IgD-negative memory B cell (primary cell): ENCODE results near the gene KRT3. TPM values are rescaled to one million over a fixed set of nuclear protein-coding genes. Genes with fewer than 3 reads are reported as not detected.
A peak's percentile ranks its signal among the peaks of the same experiment; 100 is the strongest.

Experiments
- H3K27ac Mint-ChIP-seq, 3 donors: one replicate each; pipeline ENCODE4 v1.8.0; 2020 to 2022; ENCODE audit warnings: mild to moderate bottlenecking in 3 of 3, mixed read lengths in 3 of 3, moderate library complexity in 1 of 3
- H3K27me3 Mint-ChIP-seq: one replicate; pipeline ENCODE4 v1.8.0; 2021; ENCODE audit warnings: mixed read lengths
- H3K36me3 Mint-ChIP-seq: one replicate; pipeline ENCODE4 v1.8.0; 2020; ENCODE audit warnings: mild to moderate bottlenecking, mixed read lengths
- H3K4me1 Mint-ChIP-seq, 3 donors: one replicate each; pipeline ENCODE4 v1.8.0; 2020 to 2022; ENCODE audit warnings: mixed read lengths in 3 of 3, mild to moderate bottlenecking in 1 of 3
- H3K4me3 Mint-ChIP-seq, 4 donors: one replicate each; pipeline ENCODE4 v1.8.0; 2020 to 2022; ENCODE audit warnings: mild to moderate bottlenecking in 4 of 4, mixed read lengths in 4 of 4, moderate library complexity in 3 of 4
- H3K9me3 Mint-ChIP-seq, 3 donors: one replicate each; pipeline ENCODE4 v1.8.0; 2020 to 2021; ENCODE audit warnings: mixed read lengths in 3 of 3, mild to moderate bottlenecking in 1 of 3
- polyA plus RNA-seq: library from polyadenylated mRNA; unstranded; fragments of 300-500 nt; fragmentation: Illumina TruSeq; gene quantifications from one replicate; pipeline ENCODE4 v1.2.3, GENCODE V29; 2021

KRT3 gene
- polyA plus RNA-seq, 1 donor from 2014 or later = not detected

- Mint-ChIP-seq H3K27ac (peak overlapping the region in 1 of 3 donors; percentile 44), H3K9me3 (no peaks in the 10 kb centered on the region), H3K4me3 (no peak overlapping the region), H3K4me1 (no peaks in the 10 kb centered on the region), H3K36me3 (no peaks in the 10 kb centered on the region), H3K27me3 (peaks cover 14% of the 10 kb centered on the region)
These were observed 26.1 kb upstream of the KRT3 start for GRCh38 chr12:52821826-52822660.

- Mint-ChIP-seq H3K9me3 (no peaks in the 10 kb centered on the region), H3K27me3 (peaks cover 14% of the 10 kb centered on the region), H3K36me3 (no peaks in the 10 kb centered on the region), H3K4me3 (no peak overlapping the region), H3K27ac (no peak overlapping the region), H3K4me1 (no peaks in the 10 kb centered on the region)
These were observed 25.3 kb upstream of the KRT3 start for GRCh38 chr12:52821071-52821730.

- Mint-ChIP-seq H3K4me3 (no peak overlapping the region), H3K27ac (no peak overlapping the region), H3K4me1 (no peaks in the 10 kb centered on the region), H3K27me3 (peaks cover 10% of the 10 kb centered on the region), H3K36me3 (peaks cover under 1% of the 10 kb centered on the region), H3K9me3 (no peaks in the 10 kb centered on the region)
These were observed 24.6 kb upstream of the KRT3 start for GRCh38 chr12:52820521-52820920.

DNA sequence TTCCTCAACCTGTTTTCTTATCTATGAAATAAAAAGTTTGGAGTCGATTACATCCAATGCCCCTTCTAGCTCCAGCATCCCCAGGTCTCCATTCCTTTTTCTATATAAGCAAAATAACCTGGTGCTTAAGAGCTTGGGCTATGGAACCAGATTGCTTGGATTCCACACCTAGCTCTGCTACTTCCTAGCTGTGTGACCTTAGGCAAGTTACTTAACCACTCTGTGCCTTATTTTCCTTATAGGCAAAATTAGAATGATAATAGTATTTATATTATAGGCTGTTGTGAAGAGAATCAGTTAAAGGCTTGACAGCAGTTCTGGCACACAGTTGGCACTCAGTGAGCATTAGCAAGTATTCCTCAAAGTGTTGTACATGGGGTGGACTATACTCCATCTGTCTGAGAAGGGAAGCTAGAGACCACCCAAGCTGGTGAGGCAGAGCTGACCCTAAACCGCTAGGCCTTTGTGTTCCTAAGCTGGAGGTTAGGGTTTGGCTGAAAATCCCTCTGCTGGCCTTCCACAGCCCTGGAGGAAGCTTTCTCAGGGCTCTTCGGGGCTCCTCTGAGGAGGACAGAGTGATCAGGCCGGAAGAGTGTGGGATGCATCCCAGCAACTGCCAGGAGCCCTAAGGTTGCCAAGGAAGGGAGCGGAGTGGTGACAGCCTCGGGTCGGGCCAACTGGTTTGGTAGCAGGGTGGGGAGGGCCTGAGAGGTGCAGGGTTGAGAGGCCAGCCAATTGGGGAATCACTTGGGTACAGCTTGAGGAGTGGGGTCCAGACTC lies 24.0 kb upstream of the KRT3 start:
- no peaks in the 10 kb centered on the region for H3K4me1 Mint-ChIP-seq
- peaks cover 10% of the 10 kb centered on the region for H3K27me3 Mint-ChIP-seq
- no peak overlapping the region for H3K27ac Mint-ChIP-seq
- no peak overlapping the region for H3K4me3 Mint-ChIP-seq
- H3K36me3 Mint-ChIP-seq = peaks cover 3% of the 10 kb centered on the region
- no peaks in the 10 kb centered on the region for H3K9me3 Mint-ChIP-seq

- Mint-ChIP-seq H3K4me1 (no peaks in the 10 kb centered on the region), H3K27ac (no peak overlapping the region), H3K36me3 (peaks cover 7% of the 10 kb centered on the region), H3K4me3 (no peak overlapping the region), H3K9me3 (no peaks in the 10 kb centered on the region), H3K27me3 (peaks cover 10% of the 10 kb centered on the region)
These were observed 23.0 kb upstream of the KRT3 start for GRCh38 chr12:52818887-52819420.

DNA sequence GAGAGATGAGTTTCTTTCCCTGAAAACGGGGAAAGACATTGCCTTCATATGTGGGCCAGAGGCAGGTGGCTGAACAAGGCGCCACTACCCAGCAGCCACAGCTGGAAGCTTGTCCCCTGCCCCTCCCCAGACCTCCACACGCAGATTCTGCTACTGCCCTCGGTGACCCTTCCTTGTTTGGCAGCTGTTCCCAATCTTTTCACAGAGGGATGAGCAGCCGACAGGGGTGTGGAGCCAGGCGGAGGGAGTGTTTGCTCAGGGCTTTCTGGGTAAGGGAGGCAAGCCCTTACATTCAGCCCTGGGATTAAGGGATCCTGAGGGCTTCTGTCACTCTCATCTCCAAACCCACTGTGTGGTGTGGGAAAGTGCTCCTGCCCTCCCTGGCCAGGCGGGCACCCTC lies 22.5 kb upstream of the KRT3 start:
- Mint-ChIP-seq H3K9me3 (no peaks in the 10 kb centered on the region), H3K36me3 (peaks cover 7% of the 10 kb centered on the region), H3K4me3 (no peak overlapping the region), H3K27ac (no peak overlapping the region), H3K27me3 (peaks cover 9% of the 10 kb centered on the region), H3K4me1 (no peaks in the 10 kb centered on the region)

GRCh38 chr12:52817699-52818238 lies 21.9 kb upstream of the KRT3 start:
- Mint-ChIP-seq H3K27ac (no peak overlapping the region), H3K36me3 (peaks cover 7% of the 10 kb centered on the region), H3K4me3 (no peak overlapping the region), H3K27me3 (peaks cover 9% of the 10 kb centered on the region), H3K4me1 (no peaks in the 10 kb centered on the region), H3K9me3 (no peaks in the 10 kb centered on the region)

- Mint-ChIP-seq H3K9me3 (no peaks in the 10 kb centered on the region), H3K4me3 (peak overlapping the region in 1 of 4 donors; percentile 58), H3K27ac (no peak overlapping the region), H3K27me3 (peaks cover 9% of the 10 kb centered on the region), H3K36me3 (peaks cover 7% of the 10 kb centered on the region), H3K4me1 (no peaks in the 10 kb centered on the region)
These were observed 21.2 kb upstream of the KRT3 start for GRCh38 chr12:52817003-52817698.

- Mint-ChIP-seq H3K27ac (no peak overlapping the region), H3K4me3 (no peak overlapping the region), H3K36me3 (peaks cover 7% of the 10 kb centered on the region), H3K9me3 (no peaks in the 10 kb centered on the region), H3K4me1 (no peaks in the 10 kb centered on the region), H3K27me3 (peaks cover 9% of the 10 kb centered on the region)
These were observed 20.0 kb upstream of the KRT3 start for GRCh38 chr12:52815676-52816588.

DNA sequence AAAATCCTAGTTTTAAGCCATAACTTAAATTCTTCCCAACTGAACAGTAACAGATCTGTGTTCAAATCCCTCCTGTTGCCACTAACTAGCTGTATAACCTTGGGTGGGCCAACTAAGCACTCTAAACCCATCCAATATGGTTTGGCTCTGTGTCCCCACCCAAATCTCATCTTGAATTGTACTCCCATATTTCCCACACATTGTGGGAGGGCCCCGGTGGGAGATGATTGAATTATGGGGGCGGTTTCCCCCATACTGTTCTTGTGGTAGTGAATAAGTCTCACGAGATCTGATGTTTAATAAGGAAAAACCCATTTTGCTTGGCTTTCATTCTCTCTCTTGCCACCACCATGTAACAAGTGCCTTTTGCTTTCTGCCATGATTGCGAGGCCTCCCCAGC lies 19.2 kb upstream of the KRT3 start:
- Mint-ChIP-seq H3K4me3 (peak overlapping the region in 1 of 4 donors; percentile 18), H3K36me3 (peaks cover 7% of the 10 kb centered on the region), H3K4me1 (no peaks in the 10 kb centered on the region), H3K27me3 (peaks cover 9% of the 10 kb centered on the region), H3K27ac (no peak overlapping the region), H3K9me3 (no peaks in the 10 kb centered on the region)

DNA sequence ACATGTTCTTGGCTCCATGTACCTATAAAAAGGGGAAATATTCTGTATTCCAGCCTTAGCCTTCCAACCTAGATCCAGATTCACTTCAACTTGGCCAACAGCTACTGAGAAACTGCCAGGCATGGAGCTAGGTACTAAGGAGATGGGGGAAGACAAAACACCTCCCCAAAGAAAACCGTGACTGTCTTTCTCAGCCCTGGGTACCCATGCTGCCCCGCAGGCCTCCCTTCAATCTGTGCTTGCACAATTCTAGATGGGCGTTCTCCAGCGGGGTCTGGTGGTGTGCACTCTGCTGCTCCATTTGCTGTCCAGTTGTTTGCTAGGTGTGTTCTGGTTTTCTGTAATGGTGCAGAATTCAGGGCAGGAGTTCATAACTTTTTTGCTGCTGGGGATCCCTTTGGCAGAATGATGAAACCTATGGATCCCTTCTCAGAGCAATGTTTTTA lies 18.8 kb upstream of the KRT3 start:
- H3K27ac Mint-ChIP-seq = no peak overlapping the region
- H3K9me3 Mint-ChIP-seq = no peaks in the 10 kb centered on the region
- H3K27me3 Mint-ChIP-seq = peaks cover 9% of the 10 kb centered on the region
- H3K4me3 Mint-ChIP-seq = no peak overlapping the region
- no peaks in the 10 kb centered on the region for H3K4me1 Mint-ChIP-seq
- peaks cover 7% of the 10 kb centered on the region for H3K36me3 Mint-ChIP-seq

DNA sequence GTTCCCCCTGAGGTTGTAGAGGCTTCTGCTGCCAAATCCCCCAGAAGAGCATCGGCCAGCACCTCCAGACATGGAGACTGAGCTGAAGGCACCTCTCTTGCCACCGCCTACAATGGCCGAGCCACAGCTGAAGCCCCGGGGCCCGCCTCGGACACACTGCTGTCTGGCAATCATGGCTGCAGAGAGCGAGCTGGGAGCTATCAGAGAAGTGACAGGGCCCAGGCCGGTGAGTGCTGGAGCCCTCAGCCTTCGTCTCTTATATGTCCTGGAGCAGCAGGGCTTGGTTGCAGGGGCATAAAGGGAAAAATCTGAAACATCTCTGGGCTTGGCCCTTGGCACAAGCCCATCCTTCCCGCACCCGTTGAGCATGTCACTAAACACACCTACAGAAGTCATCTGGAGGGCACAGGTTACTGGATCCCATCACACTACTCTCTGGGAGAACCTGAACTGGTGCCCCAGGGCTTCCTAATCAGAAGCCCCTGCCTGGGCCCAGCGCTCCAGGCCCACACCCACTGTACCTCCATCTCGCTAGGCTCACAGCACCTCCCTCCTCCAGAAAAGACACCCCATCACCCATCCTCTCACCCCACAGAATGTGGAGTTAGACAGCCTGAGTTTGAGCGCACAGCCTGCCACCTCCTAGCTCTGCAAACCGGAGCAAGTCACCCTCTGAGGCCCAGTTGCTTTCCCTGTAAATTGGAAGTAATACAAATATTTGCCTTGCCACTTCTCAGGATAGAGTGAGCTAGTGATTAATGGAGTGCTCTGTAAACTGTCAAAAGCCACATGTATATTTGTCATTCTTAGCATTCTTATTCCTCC lies 18.2 kb upstream of the KRT3 start, which contains the start of gene KRT4:
Gene KRT4, minus strand, starts transcription at position 232 of the 825 bp plus-strand sequence. Its CDS starts 58 bp downstream, at position 174.
- no peak within 1 kb of the TSS for H3K27ac Mint-ChIP-seq
- no peaks in the 10 kb centered on the region for H3K9me3 Mint-ChIP-seq
- H3K4me1 Mint-ChIP-seq = peaks cover 0 to 2% (median 0%) of the 10 kb centered on the region in 3 donors
- H3K36me3 Mint-ChIP-seq = peaks cover 7% of the 10 kb centered on the region
- no peak within 1 kb of the TSS for H3K4me3 Mint-ChIP-seq
- peaks cover 9% of the 10 kb centered on the region for H3K27me3 Mint-ChIP-seq
